A549 (cell line): Measurements from ENCODE around the gene SMTN. TPM values are rescaled to one million over a fixed set of nuclear protein-coding genes. Genes with fewer than 3 reads are reported as not detected.

ENCODE experiments used
- ATAC-seq, 2 experiments: fragments of 200-7000 bp in 1 of 2; fragments of >200 bp in 1 of 2; cut with Nextera tagmentation in 1 of 2; cut with Tn5 transposase in 1 of 2; 3 replicates each; pipeline versions ENCODE4 v1.8.0 to v1.9.1; 2018 to 2020; ENCODE audit warnings: mild to moderate bottlenecking in 1 of 2, moderate library complexity in 1 of 2
- CTCF ChIA-PET: fragments of 300-600 bp; sonication (Branson Sonifier 250); formaldehyde crosslinking; extraction: SDS; loops from one replicate; lab custom pipeline; 2021; ENCODE audit warnings: antibody characterized with exemption, inconsistent platforms; lab: Yijun Ruan, JAX
- POLR2A ChIA-PET: fragments of 350-600 bp; formaldehyde crosslinking; extraction: SDS; loops from one replicate; lab custom pipeline; 2021; ENCODE audit warnings: antibody characterized with exemption, inconsistent platforms; lab: Yijun Ruan, JAX
- DNase-seq, 2 experiments: peaks; one replicate each; pipeline versions ENCODE4 v3.0.0 to v3.0.0-alpha.2; 2011 to 2016; ENCODE audit warnings: low read depth in 1 of 2, low spot score in 1 of 2
- FAIRE-seq: peaks from 2 replicates; lab custom pipeline; 2011; peaks lifted over from hg19 to GRCh38; lab: Jason Lieb, UNC
- H3K27ac ChIP-seq, 2 experiments: fragments of >200 bp; sonication (Bioruptor Twin); formaldehyde crosslinking; 3 replicates each; pipeline ENCODE4 v1.5.1; 2016 to 2017
- H3K4me1 ChIP-seq: fragments of >200 bp; sonication (Bioruptor Twin); formaldehyde crosslinking; 3 replicates; pipeline ENCODE4 v1.6.1; 2016
- H3K4me2 ChIP-seq: fragments of >200 bp; sonication (Bioruptor Twin); formaldehyde crosslinking; 3 replicates; pipeline ENCODE4 v1.6.1; 2016
- H3K4me3 ChIP-seq: fragments of >200 bp; sonication (Bioruptor Twin); formaldehyde crosslinking; 3 replicates; pipeline ENCODE4 v1.5.1; 2016
- H3K9me3 ChIP-seq: fragments of >200 bp; sonication (Bioruptor Twin); formaldehyde crosslinking; 3 replicates; pipeline ENCODE4 v1.6.1; 2016
- BCL3 ChIP-seq: fragments of >200 bp; sonication (Bioruptor Twin); formaldehyde crosslinking; IDR thresholded peaks from 3 replicates; pipeline ENCODE4 v1.6.1; 2016
- BHLHE40 ChIP-seq: IDR thresholded peaks from 2 replicates; pipeline ENCODE4 v1.6.1; 2012; ENCODE audit warnings: low read depth, low read length, inconsistent platforms
- CBX2 ChIP-seq: fragments of 200-600 bp; sonication (generic); IDR thresholded peaks from 2 replicates; pipeline ENCODE4 v1.6.1; 2016; ENCODE audit warnings: low read depth, mild to moderate bottlenecking, borderline replicate concordance
- CEBPB ChIP-seq, 2 experiments: fragments of >200 bp in 1 of 2; sonication (Bioruptor Twin) in 1 of 2; formaldehyde crosslinking in 1 of 2; IDR thresholded peaks; 2 replicates each; pipeline ENCODE4 v1.6.1; 2012 to 2016
- CHD2 ChIP-seq: fragments of 150-350 bp; IDR thresholded peaks from 2 replicates; pipeline ENCODE4 v1.6.1; 2014; ENCODE audit warnings: low read length; ENCODE audit not compliant: partially characterized antibody
- CHD4 ChIP-seq: fragments of 200-600 bp; sonication (generic); IDR thresholded peaks from 2 replicates; pipeline ENCODE4 v1.6.1; 2016; ENCODE audit warnings: antibody characterized with exemption, mild to moderate bottlenecking, borderline replicate concordance
- CTCF ChIP-seq: fragments of >200 bp; sonication (Bioruptor Twin); formaldehyde crosslinking; IDR thresholded peaks from 3 replicates; pipeline ENCODE4 v1.5.1; 2016
- EHF ChIP-seq: fragments of 250-450 bp; sonication (Bioruptor Pico); IDR thresholded peaks from 2 replicates; pipeline ENCODE4 v1.5.0; 2020; ENCODE audit warnings: mild to moderate bottlenecking
- EHMT2 ChIP-seq: fragments of 200-600 bp; sonication (generic); IDR thresholded peaks from 2 replicates; pipeline ENCODE4 v1.6.1; 2016; ENCODE audit warnings: antibody characterized with exemption, low read depth, mild to moderate bottlenecking, moderate library complexity
- ELK1 ChIP-seq: fragments of 150-350 bp; IDR thresholded peaks from 2 replicates; pipeline ENCODE4 v1.6.1; 2014; ENCODE audit warnings: low read depth, mild to moderate bottlenecking, low read length
- EP300 ChIP-seq, 2 experiments: fragments of >200 bp; sonication (Bioruptor Twin); formaldehyde crosslinking; IDR thresholded peaks; 2 replicates in 1 of 2; 3 replicates in 1 of 2; pipeline ENCODE4 v1.6.1; 2016 to 2017
- ESRRA ChIP-seq: fragments of 150-350 bp; IDR thresholded peaks from 2 replicates; pipeline ENCODE4 v1.6.1; 2014; ENCODE audit warnings: mild to moderate bottlenecking, low read length, borderline replicate concordance
- FOSB ChIP-seq: fragments of 250-450 bp; sonication (Bioruptor Pico); IDR thresholded peaks from 2 replicates; pipeline ENCODE4 v1.5.0; 2020; ENCODE audit warnings: mild to moderate bottlenecking, moderate library complexity
- FOXS1 ChIP-seq: fragments of 250-450 bp; sonication (Bioruptor Pico); IDR thresholded peaks from 2 replicates; pipeline ENCODE4 v1.5.0; 2020; ENCODE audit warnings: mild to moderate bottlenecking, moderate library complexity
- HOXB5 ChIP-seq: fragments of 250-450 bp; sonication (Bioruptor Pico); IDR thresholded peaks from 2 replicates; pipeline ENCODE4 v1.5.0; 2020; ENCODE audit warnings: mild to moderate bottlenecking, moderate library complexity
- JUN ChIP-seq, 2 experiments: fragments of >200 bp; sonication (Bioruptor Twin); formaldehyde crosslinking; IDR thresholded peaks; 2 replicates in 1 of 2; 3 replicates in 1 of 2; pipeline ENCODE4 v1.6.1; 2016 to 2017
- KDM1A ChIP-seq: fragments of 200-600 bp; sonication (generic); IDR thresholded peaks from 2 replicates; pipeline ENCODE4 v1.6.1; 2016; ENCODE audit warnings: low read depth, mild to moderate bottlenecking
- KDM5A ChIP-seq: fragments of 200-600 bp; sonication (generic); IDR thresholded peaks from 2 replicates; pipeline ENCODE4 v1.6.1; 2016; ENCODE audit warnings: antibody characterized with exemption, mild to moderate bottlenecking
- MAFK ChIP-seq: fragments of 450-650 bp; IDR thresholded peaks from 2 replicates; pipeline ENCODE4 v1.6.1; 2014; ENCODE audit not compliant: partially characterized antibody
- MAZ ChIP-seq: fragments of 150-350 bp; IDR thresholded peaks from 2 replicates; pipeline ENCODE4 v1.6.1; 2014; ENCODE audit warnings: antibody characterized with exemption, low read depth, low read length, borderline replicate concordance
- NFE2L2 ChIP-seq: fragments of 150-350 bp; conservative IDR thresholded peaks from 2 replicates; pipeline ENCODE4 v1.6.1; 2014; ENCODE audit warnings: low read length
- NR3C1 ChIP-seq: fragments of >200 bp; sonication (Bioruptor Twin); formaldehyde crosslinking; IDR thresholded peaks from 3 replicates; pipeline ENCODE4 v1.6.1; 2017
- PBX3 ChIP-seq: IDR thresholded peaks from 2 replicates; pipeline ENCODE4 v1.6.1; 2012
- PHF8 ChIP-seq: fragments of 200-600 bp; sonication (generic); IDR thresholded peaks from 2 replicates; pipeline ENCODE4 v1.6.1; 2016; ENCODE audit warnings: low read depth, mild to moderate bottlenecking, antibody characterized with exemption, moderate library complexity, borderline replicate concordance
- POLR2A ChIP-seq: IDR thresholded peaks from 2 replicates; pipeline ENCODE4 v1.6.1; 2012; ENCODE audit warnings: mild to moderate bottlenecking, low read length
- POLR2AphosphoS2 ChIP-seq: conservative IDR thresholded peaks from 2 replicates; pipeline ENCODE4 v1.6.1; 2012; ENCODE audit warnings: low read length, improper control_type of control experiment, inconsistent platforms
- RAD21 ChIP-seq, 2 experiments: fragments of >200 bp in 1 of 2; sonication (Bioruptor Twin) in 1 of 2; formaldehyde crosslinking in 1 of 2; IDR thresholded peaks in 1 of 2; conservative IDR thresholded peaks in 1 of 2; 2 replicates in 1 of 2; 3 replicates in 1 of 2; pipeline ENCODE4 v1.6.1; 2012 to 2018; ENCODE audit warnings: inconsistent platforms in 1 of 2
- RARB ChIP-seq: fragments of 250-450 bp; sonication (Bioruptor Pico); IDR thresholded peaks from 2 replicates; pipeline ENCODE4 v1.8.0; 2021; ENCODE audit warnings: mild to moderate bottlenecking, moderate library complexity
- RCOR1 ChIP-seq: fragments of 150-350 bp; IDR thresholded peaks from 2 replicates; pipeline ENCODE4 v1.6.1; 2014; ENCODE audit warnings: antibody characterized with exemption, low read length, low read depth
- RNF2 ChIP-seq: fragments of 200-600 bp; sonication (generic); IDR thresholded peaks from 2 replicates; pipeline ENCODE4 v1.6.1; 2016; ENCODE audit warnings: low read depth, mild to moderate bottlenecking, antibody characterized with exemption, moderate library complexity, borderline replicate concordance
- SMC3 ChIP-seq: fragments of >200 bp; sonication (Bioruptor Twin); formaldehyde crosslinking; IDR thresholded peaks from 3 replicates; pipeline ENCODE4 v1.6.1; 2018; ENCODE audit warnings: inconsistent platforms
- SREBF2 ChIP-seq: fragments of 450-650 bp; IDR thresholded peaks from 2 replicates; pipeline ENCODE4 v1.6.1; 2014; ENCODE audit warnings: mild to moderate bottlenecking, moderate library complexity
- TFCP2L1 ChIP-seq: fragments of 250-450 bp; sonication (Bioruptor Pico); IDR thresholded peaks from 2 replicates; pipeline ENCODE4 v1.5.0; 2021; ENCODE audit warnings: mild to moderate bottlenecking
- ZFP36 ChIP-seq: fragments of 450-650 bp; IDR thresholded peaks from 2 replicates; pipeline ENCODE4 v1.6.1; 2014; ENCODE audit warnings: borderline replicate concordance; ENCODE audit not compliant: partially characterized antibody
- ZNF302 ChIP-seq: fragments of 250-450 bp; sonication (Bioruptor Pico); IDR thresholded peaks from 2 replicates; pipeline ENCODE4 v1.9.0; 2021; ENCODE audit warnings: inconsistent platforms, mild to moderate bottlenecking, moderate library complexity
- WGBS: methylation state at CpG from one replicate; pipeline ENCODE4 v1.1.6; 2017; ENCODE audit errors: missing lambda C conversion rate; 5-methylcytosine and 5-hydroxymethylcytosine counted together
- polyA plus RNA-seq, 4 experiments: library from polyadenylated mRNA; depleted of rRNA in 3 of 4; stranded (reverse); fragments of >200 nt; fragmentation: RNase III in 1 of 4; extraction: RNeasy Plus Mini Kit Qiagen cat#74134 plus additional on column Dnase treatment in 1 of 4; gene quantifications; 2 replicates in 3 of 4; 3 replicates in 1 of 4; pipeline ENCODE4 v1.2.3, GENCODE V29; 2011 to 2017
- TF ChIP-seq, protein P1 (sequence below): fragments of >200 bp; sonication (Bioruptor Twin); formaldehyde crosslinking; IDR thresholded peaks from 2 replicates; pipeline ENCODE4 v1.6.1; 2016
- TF ChIP-seq, protein P2 (sequence below): IDR thresholded peaks from 2 replicates; pipeline ENCODE4 v1.6.1; 2012; ENCODE audit warnings: low read depth, borderline replicate concordance

SMTN gene
- polyA plus RNA-seq, 2 of the 4 experiments (the other 2 are of a cell fraction), result 12.7 to 33.1 TPM

DNA sequence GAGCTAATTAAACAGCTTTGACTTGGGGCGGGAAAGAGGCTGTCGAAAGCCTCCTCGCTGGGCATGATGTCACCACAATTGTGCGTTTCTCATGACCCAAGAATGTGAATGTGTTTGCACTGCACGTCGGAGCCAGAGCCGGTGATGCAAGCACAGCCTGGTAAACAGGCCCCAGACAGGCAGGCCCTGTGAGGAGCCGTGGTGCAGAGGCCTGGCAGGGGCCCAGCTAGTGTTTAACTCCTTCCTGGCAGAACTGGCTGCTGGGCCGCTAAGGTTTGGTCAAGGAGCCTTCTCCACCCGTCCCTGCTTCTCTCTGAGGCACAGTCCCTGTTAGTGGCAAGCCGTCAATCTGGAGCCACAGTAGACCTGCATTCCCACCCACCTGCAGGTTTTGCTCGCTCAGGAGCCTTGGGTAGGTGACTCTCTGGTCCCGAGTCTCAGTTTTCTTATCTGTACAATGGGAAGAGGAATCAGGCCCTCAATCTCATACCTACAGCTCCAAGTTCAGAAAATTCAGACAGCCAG lies 25.4 kb upstream of the SMTN start:
- Histone ChIP-seq H3K4me1 (peaks cover 52% of the 10 kb centered on the region), H3K4me2 (peak overlapping the region; percentile 70), H3K9me3 (no peaks in the 10 kb centered on the region), H3K4me3 (no peak overlapping the region), H3K27ac (peak overlapping the region; percentile 93 to 94)
- no peak for FAIRE-seq
- ChIA-PET CTCF (interaction anchor here (1.1 to 5.6 kb wide), 5 partner anchors 9 to 177 kb away, joined by 3 to 34 read pairs (median 4); no protein-coding TSS in a partner anchor), POLR2A (interaction anchor here (1.1 to 1.8 kb wide), 5 partner anchors 9 to 87 kb away, joined by 3 to 11 read pairs (median 5); partner anchors contain the start of genes MORC2, SMTN and TUG1)
- DNase-seq, result peak; percentile 92 to 98
- peak; percentile 98 to 99 for ATAC-seq
- WGBS, result 15% methylated on average over 7 of the region's 13 CpGs
- no peak for TF ChIP-seq EHMT2
- TF ChIP-seq FOSB (CRISPR knock-in tag), result no peak
- no peak for TF ChIP-seq ELK1
- TF ChIP-seq ZNF302 (CRISPR knock-in tag), result no peak
- TF ChIP-seq RCOR1, result peak; percentile 74; the same call in 1 of the 2 replicates
- peak; percentile 30; the same call in 1 of the 3 replicates for TF ChIP-seq BCL3
- no peak for TF ChIP-seq POLR2AphosphoS2
- TF ChIP-seq CEBPB (IDR thresholded peaks at IDR 0.05), result peak; percentile 90 to 98
- TF ChIP-seq PBX3, result peak; percentile 58; the same call in 1 of the 2 replicates
- TF ChIP-seq POLR2A, result no peak
- no peak for TF ChIP-seq MAFK
- peak; percentile 99 for TF ChIP-seq KDM1A
- peak; percentile 68 to 81; a peak in 3 of 5 replicates for TF ChIP-seq EP300 (IDR thresholded peaks at IDR 0.05)
- TF ChIP-seq BHLHE40, result no peak
- TF ChIP-seq KDM5A, result no peak
- no peak for TF ChIP-seq NFE2L2
- no peak for TF ChIP-seq RARB (CRISPR knock-in tag)
- no peak for TF ChIP-seq FOXS1
- TF ChIP-seq SMC3, result peak; percentile 31
- no peak for TF ChIP-seq CHD2
- TF ChIP-seq TFCP2L1 (CRISPR knock-in tag), result no peak
- no peak for TF ChIP-seq PHF8
- TF ChIP-seq RNF2, result no peak
- peak; percentile 91; the same call in 1 of the 2 replicates for TF ChIP-seq CHD4
- TF ChIP-seq CBX2, result no peak
- TF ChIP-seq SREBF2, result no peak
- no peak for TF ChIP-seq ESRRA
- TF ChIP-seq HOXB5 (CRISPR knock-in tag), result no peak
- TF ChIP-seq, protein P1, sequence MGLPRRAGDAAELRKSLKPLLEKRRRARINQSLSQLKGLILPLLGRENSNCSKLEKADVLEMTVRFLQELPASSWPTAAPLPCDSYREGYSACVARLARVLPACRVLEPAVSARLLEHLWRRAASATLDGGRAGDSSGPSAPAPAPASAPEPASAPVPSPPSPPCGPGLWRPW, result peak; percentile 57; the same call in 1 of the 2 replicates
- TF ChIP-seq ZFP36, result no peak
- TF ChIP-seq, protein P2, sequence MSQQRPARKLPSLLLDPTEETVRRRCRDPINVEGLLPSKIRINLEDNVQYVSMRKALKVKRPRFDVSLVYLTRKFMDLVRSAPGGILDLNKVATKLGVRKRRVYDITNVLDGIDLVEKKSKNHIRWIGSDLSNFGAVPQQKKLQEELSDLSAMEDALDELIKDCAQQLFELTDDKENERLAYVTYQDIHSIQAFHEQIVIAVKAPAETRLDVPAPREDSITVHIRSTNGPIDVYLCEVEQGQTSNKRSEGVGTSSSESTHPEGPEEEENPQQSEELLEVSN, result peak; percentile 82
- TF ChIP-seq RAD21 (conservative IDR thresholded peaks at IDR 0.05 in 1 of 2, IDR thresholded peaks at IDR 0.05 in 1 of 2), result peak; percentile 11 to 38; a peak in 3 of 5 replicates
- peak; percentile 86 to 87; a peak in 4 of 5 replicates for TF ChIP-seq JUN (IDR thresholded peaks at IDR 0.05)
- TF ChIP-seq MAZ, result no peak
- no peak for TF ChIP-seq EHF
- TF ChIP-seq NR3C1, result no peak
- TF ChIP-seq CTCF, result no peak
